B cell (primary cell): ENCODE measurements around the gene C1orf116. TPM values are rescaled to one million over a fixed set of nuclear protein-coding genes. Genes with fewer than 3 reads are reported as not detected.

Experiments used
- ATAC-seq: fragments of 200-7000 bp; cut with Tn5 transposase; one replicate; pipeline ENCODE4 v1.10.0; 2021; ENCODE audit warnings: low read depth, mild to moderate bottlenecking, moderate number of reproducible peaks, moderate library complexity
- CTCF ChIA-PET: fragments of 350-600 bp; sonication (Branson Sonifier 250); formaldehyde crosslinking; loops from one replicate; lab custom pipeline; 2021; ENCODE audit warnings: antibody characterized with exemption, inconsistent platforms; lab: Charles Lee
- POLR2A ChIA-PET: fragments of 350-600 bp; sonication (Branson Sonifier 250); formaldehyde crosslinking; loops from one replicate; lab custom pipeline; 2021; ENCODE audit warnings: antibody characterized with exemption; lab: Charles Lee
- DNase-seq: peaks from one replicate; pipeline ENCODE4 v3.0.0; 2013
- H2AFZ ChIP-seq: 2 replicates; pipeline ENCODE4 v1.6.1; 2012; ENCODE audit warnings: mild to moderate bottlenecking, low read depth, low read length; ENCODE audit not compliant: insufficient read depth, poor library complexity, severe bottlenecking
- H3K27ac ChIP-seq, 2 donors: 1 replicate in 1 of 2; 2 replicates in 1 of 2; pipeline ENCODE4 v1.5.1; 2012 to 2013; ENCODE audit warnings: low read length in 2 of 2, mild to moderate bottlenecking in 2 of 2, moderate library complexity in 1 of 2
- H3K27me3 ChIP-seq, 4 experiments: fragments of 200-600 bp in 1 of 4; sonication (generic) in 1 of 4; replicated peaks in 1 of 4; 1 replicate in 2 of 4; 2 replicates in 2 of 4; pipeline versions ENCODE4 v1.6.1 to v1.7.0; 2013 to 2016; ENCODE audit warnings: low read length in 3 of 4, mild to moderate bottlenecking in 2 of 4, mixed read lengths in 1 of 4, moderate library complexity in 1 of 4; ENCODE audit not compliant: insufficient read depth in 4 of 4, control insufficient read depth in 3 of 4; ENCODE audit errors: control extremely low read depth in 1 of 4
- H3K36me3 ChIP-seq, 2 experiments: replicated peaks in 1 of 2; 1 replicate in 1 of 2; 2 replicates in 1 of 2; pipeline versions ENCODE4 v1.6.1 to v1.7.1; 2013; ENCODE audit warnings: low read length in 1 of 2; ENCODE audit not compliant: insufficient read depth in 2 of 2, control insufficient read depth in 1 of 2; ENCODE audit errors: control extremely low read depth in 1 of 2, extremely low read depth in 1 of 2
- H3K4me1 ChIP-seq, 2 donors: fragments of 200-600 bp in 1 of 2; sonication (generic) in 1 of 2; 1 replicate in 1 of 2; 2 replicates in 1 of 2; pipeline versions ENCODE4 v1.5.1 to v1.6.1; 2013 to 2017; ENCODE audit warnings: low read length in 2 of 2; ENCODE audit not compliant: control insufficient read depth in 2 of 2, insufficient read depth in 2 of 2
- H3K4me2 ChIP-seq: replicated peaks from 2 replicates; pipeline ENCODE3; 2012; ENCODE audit warnings: mild to moderate bottlenecking, low read depth, low read length; ENCODE audit not compliant: poor library complexity, severe bottlenecking
- H3K4me3 ChIP-seq, 5 experiments: fragments of 200-600 bp in 1 of 5; sonication (generic) in 1 of 5; 1 replicate in 3 of 5; 2 replicates in 2 of 5; pipeline versions ENCODE4 v1.5.1 to v1.7.0; 2011 to 2016; ENCODE audit warnings: low read length in 4 of 5, mild to moderate bottlenecking in 4 of 5, low read depth in 2 of 5, control low read depth in 1 of 5, moderate library complexity in 1 of 5; ENCODE audit not compliant: insufficient read depth in 1 of 5; ENCODE audit errors: control extremely low read depth in 1 of 5, extremely low read depth in 1 of 5
- H3K79me2 ChIP-seq: fragments of 200-600 bp; sonication (generic); one replicate; pipeline ENCODE4 v1.6.0; 2016; ENCODE audit warnings: low read length; ENCODE audit not compliant: control insufficient read depth, insufficient read depth
- H3K9ac ChIP-seq: fragments of 200-600 bp; sonication (generic); 2 replicates; pipeline ENCODE4 v1.6.1; 2017; ENCODE audit warnings: mild to moderate bottlenecking, low read length, moderate library complexity
- H3K9me3 ChIP-seq, 3 donors: one replicate each; pipeline versions ENCODE4 v1.6.1 to v1.7.1; 2013; ENCODE audit warnings: low read length in 2 of 3; ENCODE audit not compliant: control insufficient read depth in 2 of 3, insufficient read depth in 1 of 3; ENCODE audit errors: control extremely low read depth in 1 of 3
- H4K20me1 ChIP-seq: 2 replicates; pipeline ENCODE4 v1.6.0; 2012; ENCODE audit warnings: mild to moderate bottlenecking, low read length; ENCODE audit not compliant: insufficient read depth, control insufficient read depth, poor library complexity, severe bottlenecking
- H3K27ac Mint-ChIP-seq: one replicate; pipeline ENCODE4 v1.8.0; 2021; ENCODE audit warnings: mixed read lengths
- H3K27me3 Mint-ChIP-seq: one replicate; pipeline ENCODE4 v1.8.0; 2021; ENCODE audit warnings: mixed read lengths
- H3K4me1 Mint-ChIP-seq: one replicate; pipeline ENCODE4 v1.8.0; 2021; ENCODE audit warnings: mixed read lengths
- H3K4me3 Mint-ChIP-seq: one replicate; pipeline ENCODE4 v1.8.0; 2021; ENCODE audit warnings: mixed read lengths
- H3K9me3 Mint-ChIP-seq: one replicate; pipeline ENCODE4 v1.8.0; 2022; ENCODE audit warnings: mixed read lengths; ENCODE audit not compliant: insufficient read depth
- CTCF ChIP-seq: fragments of 200-600 bp; IDR thresholded peaks from one replicate; pipeline ENCODE4 v1.8.0; 2022; ENCODE audit warnings: antibody characterized with exemption, mild to moderate bottlenecking
- EZH2 ChIP-seq: IDR thresholded peaks from 2 replicates; pipeline ENCODE4 v1.6.1; 2012; ENCODE audit warnings: borderline replicate concordance, low read depth, mild to moderate bottlenecking, moderate library complexity, low read length; ENCODE audit not compliant: insufficient read depth, poor library complexity, severe bottlenecking
- WGBS: methylation state at CpG from one replicate; pipeline ENCODE4 v1.1.5; 2013; ENCODE audit warnings: missing lambda C conversion rate; ENCODE audit not compliant: insufficient coverage; 5-methylcytosine and 5-hydroxymethylcytosine counted together
- intact Hi-C: fragments of 100-400 bp; cut with micrococcal nuclease; formaldehyde crosslinking; loops from one replicate; pipeline ENCODE4 v1.10.0; 2022
- polyA plus RNA-seq: library from polyadenylated mRNA; depleted of rRNA; stranded (reverse); fragments of >200 nt; gene quantifications from 2 replicates; pipeline ENCODE4 v1.2.3, GENCODE V29; 2012
- total RNA-seq, 2 donors: library from RNA; stranded (reverse); fragments of 120-200 nt in 1 of 2; gene quantifications; 1 replicate in 1 of 2; 2 replicates in 1 of 2; pipeline versions ENCODE4 v1.2.3 to v1.2.4, GENCODE V29; 2013 to 2022

C1orf116 gene
- total and polyA plus RNA-seq, 2 donors (not counting 1 experiment from before 2014, with no cell fraction given) = 0.09 TPM; not detected in 1

DNA sequence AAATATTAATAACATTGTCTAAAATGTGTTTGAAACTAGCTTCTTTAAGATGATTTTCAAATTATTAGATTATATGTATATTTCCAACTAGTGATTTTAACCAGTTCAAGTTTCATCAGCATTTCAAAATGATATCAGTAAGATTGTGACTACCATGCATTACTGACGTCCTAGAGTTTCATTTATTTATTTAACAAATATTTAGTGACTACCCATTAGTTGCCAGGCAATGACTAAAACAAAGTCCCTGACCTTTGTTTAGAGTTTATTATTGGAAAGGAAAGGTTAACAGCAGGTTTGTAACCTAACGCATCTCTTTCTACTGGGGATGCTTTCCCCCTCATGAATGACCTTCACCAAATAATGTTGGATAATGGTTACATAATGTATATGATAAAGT, 48.5 kb upstream of the C1orf116 start:
- no peaks in the 10 kb centered on the region for H4K20me1 ChIP-seq
- H3K27me3 ChIP-seq = no peaks in the 10 kb centered on the region
- CTCF ChIA-PET = interaction anchor here (1.2 to 13.0 kb wide), 9 partner anchors 10 to 419 kb away, joined by 3 to 209 read pairs (median 8); partner anchors contain the start of genes CR2, PFKFB2 and YOD1
- H2AFZ ChIP-seq = no peak overlapping the region
- peaks cover 0 to 3% of the 10 kb centered on the region in 2 experiments for H3K36me3 ChIP-seq
- no peak overlapping the region for H3K27ac ChIP-seq
- intact Hi-C loops = loop anchor here (5.0 kb wide), 1 partner anchor 256 kb away; no protein-coding TSS in a partner anchor
- no CpG with 5 or more reads among the region's 2 CpGs for WGBS
- Mint-ChIP-seq H3K27ac (no peak overlapping the region), H3K27me3 (no peaks in the 10 kb centered on the region), H3K4me3 (no peak overlapping the region), H3K9me3 (no peaks in the 10 kb centered on the region), H3K4me1 (peaks cover 9% of the 10 kb centered on the region)
- no peak overlapping the region for H3K4me2 ChIP-seq
- no peak overlapping the region for H3K4me3 ChIP-seq
- POLR2A ChIA-PET = no interaction called here
- peaks cover 3 to 5% of the 10 kb centered on the region in 2 donors for H3K4me1 ChIP-seq
- DNase-seq (no peak), ATAC-seq (no peak)
- no peaks in the 10 kb centered on the region for H3K9me3 ChIP-seq
- no peaks in the 10 kb centered on the region for H3K79me2 ChIP-seq
- H3K9ac ChIP-seq = no peak overlapping the region
- no peak for TF ChIP-seq EZH2
- no peak for TF ChIP-seq CTCF

DNA sequence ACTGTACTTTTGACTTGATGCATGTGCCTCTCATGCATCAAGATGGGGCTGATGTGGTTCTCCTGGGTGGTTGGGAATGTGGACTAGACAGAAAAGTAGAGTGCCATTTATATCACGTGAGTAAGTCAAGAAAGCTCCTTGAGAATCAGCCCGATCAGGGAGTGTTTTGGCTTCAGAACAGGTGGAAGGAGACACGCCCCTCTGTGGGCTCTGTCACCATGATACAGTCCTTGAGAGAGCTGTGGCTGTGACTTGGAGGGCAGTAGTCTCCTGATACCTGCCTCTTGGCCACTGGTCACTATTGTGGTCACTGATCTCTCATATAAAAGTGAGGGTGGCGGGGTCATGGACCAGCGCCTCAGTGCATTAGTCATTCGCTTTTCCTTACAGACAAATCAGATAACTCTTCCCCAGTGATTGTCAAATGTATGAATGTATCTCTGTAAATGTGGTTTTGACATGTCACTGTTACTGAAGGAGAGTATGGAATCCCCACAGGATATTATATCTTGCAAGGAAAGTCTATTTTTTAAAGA, 47.2 kb upstream of the C1orf116 start:
- no peak overlapping the region for H3K4me2 ChIP-seq
- no peaks in the 10 kb centered on the region for H3K9me3 Mint-ChIP-seq
- no peaks in the 10 kb centered on the region for H3K27me3 ChIP-seq
- WGBS = 100% methylated on average over 3 of the region's 6 CpGs
- no peaks in the 10 kb centered on the region for H3K9me3 ChIP-seq
- DNase-seq (no peak), ATAC-seq (no peak)
- H2AFZ ChIP-seq = no peak overlapping the region
- H3K27ac ChIP-seq = no peak overlapping the region
- ChIA-PET POLR2A (no interaction called here), CTCF (interaction anchor here (1.0 to 13.0 kb wide), 15 partner anchors 10 to 421 kb away, joined by 3 to 209 read pairs (median 4); partner anchors contain the start of genes C4BPB, CR1, PFKFB2 and YOD1)
- peaks cover under 1 to 3% of the 10 kb centered on the region in 2 donors for H3K4me1 ChIP-seq
- peaks cover 4% of the 10 kb centered on the region for H3K4me1 Mint-ChIP-seq
- no peak overlapping the region for H3K27ac Mint-ChIP-seq
- H3K4me3 ChIP-seq = no peak overlapping the region
- intact Hi-C loops = loop anchor here (5.0 kb wide), 2 partner anchors 72 to 258 kb away; no protein-coding TSS in a partner anchor
- no peaks in the 10 kb centered on the region for H3K27me3 Mint-ChIP-seq
- H3K9ac ChIP-seq = no peak overlapping the region
- no peaks in the 10 kb centered on the region for H3K79me2 ChIP-seq
- TF ChIP-seq CTCF (no peak), EZH2 (no peak)
- H3K36me3 ChIP-seq = peaks cover 0 to 3% of the 10 kb centered on the region in 2 experiments
- H3K4me3 Mint-ChIP-seq = no peak overlapping the region
- H4K20me1 ChIP-seq = no peaks in the 10 kb centered on the region
